Stimulated activated effector memory CD8-positive, alpha-beta T cell treated with anti-CD3 and anti-CD28 coated beads, Interleukin-12 subunit alpha, Interleukin-12 subunit beta, amount 100 ng/mL, for 72 hours (primary cell): Measurements from ENCODE around the gene TTC24.

ENCODE experiments used
- ATAC-seq: fragments of 150-1000 bp; cut with Tn5 transposase; 2 replicates; pipeline ENCODE4 v1.10.0; 2021
- DNase-seq, 2 donors: peaks; one replicate each; pipeline ENCODE4 v3.0.0; 2021 to 2022; ENCODE audit warnings: low spot score in 2 of 2
- H3K27ac Mint-ChIP-seq: one replicate; pipeline ENCODE4 v1.8.0; 2022; ENCODE audit warnings: mild to moderate bottlenecking, mixed read lengths
- H3K36me3 Mint-ChIP-seq: one replicate; pipeline ENCODE4 v1.8.0; 2022; ENCODE audit warnings: mild to moderate bottlenecking, mixed read lengths
- H3K4me1 Mint-ChIP-seq: one replicate; pipeline ENCODE4 v1.8.0; 2022; ENCODE audit warnings: mixed read lengths
- H3K4me3 Mint-ChIP-seq: one replicate; pipeline ENCODE4 v1.8.0; 2022; ENCODE audit warnings: mild to moderate bottlenecking, mixed read lengths
- H3K9me3 Mint-ChIP-seq: one replicate; pipeline ENCODE4 v1.8.0; 2022; ENCODE audit warnings: mixed read lengths

Gene TTC24

DNA sequence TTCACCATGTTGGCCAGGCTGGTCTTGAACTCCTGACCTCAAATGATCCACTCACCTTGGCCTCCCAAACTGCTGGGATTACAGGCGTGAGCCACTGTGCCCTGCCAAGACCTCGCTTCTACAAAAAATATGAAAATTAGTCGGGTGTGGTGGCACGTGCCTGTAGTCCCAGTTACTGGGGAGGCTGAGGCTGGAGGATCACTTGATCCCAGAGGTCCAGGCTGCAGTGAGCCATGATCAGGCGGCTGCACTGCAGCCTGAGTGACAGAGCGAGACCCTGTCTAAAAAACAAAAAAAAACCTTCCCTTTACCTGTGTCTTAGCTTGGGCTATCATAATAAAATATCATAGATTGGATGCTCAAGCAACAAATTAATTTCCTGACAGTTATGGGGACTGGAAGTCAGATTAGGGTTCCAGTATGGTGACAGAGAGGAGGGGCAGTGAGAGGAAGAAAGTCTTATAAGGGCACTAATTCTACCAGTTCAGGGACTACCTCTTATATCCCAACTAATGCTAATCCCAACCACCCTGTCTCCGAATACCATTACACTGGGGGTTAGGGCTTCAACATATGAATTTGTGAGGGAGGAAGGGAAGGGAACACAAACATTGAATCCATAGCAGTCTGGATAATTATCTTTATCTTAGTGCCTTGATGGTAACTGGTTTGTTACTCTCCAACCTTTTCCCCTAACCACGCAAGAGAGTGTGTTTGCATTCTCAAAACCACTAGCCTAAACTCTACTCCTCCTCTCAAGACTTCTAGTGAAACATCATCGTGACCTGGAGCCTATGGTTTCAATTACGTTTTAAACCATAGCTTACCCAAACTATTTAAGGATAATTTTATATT, 11.0 kb downstream of the TTC24 start:
- Mint-ChIP-seq H3K9me3 (no peaks in the 10 kb centered on the region), H3K4me3 (peak overlapping the region; percentile 68), H3K36me3 (peaks cover 30% of the 10 kb centered on the region), H3K4me1 (peaks cover 23% of the 10 kb centered on the region), H3K27ac (peak overlapping the region; percentile 81)
- ATAC-seq (no peak), DNase-seq (no peak)

- DNase-seq (no peak), ATAC-seq (peak; percentile 15)
- Mint-ChIP-seq H3K36me3 (peaks cover 35% of the 10 kb centered on the region), H3K4me3 (peak overlapping the region; percentile 68), H3K9me3 (no peaks in the 10 kb centered on the region), H3K27ac (peak overlapping the region; percentile 81), H3K4me1 (peaks cover 26% of the 10 kb centered on the region)
These were observed 11.6 kb downstream of the TTC24 start for GRCh38 chr1:156591181-156591431.

DNA sequence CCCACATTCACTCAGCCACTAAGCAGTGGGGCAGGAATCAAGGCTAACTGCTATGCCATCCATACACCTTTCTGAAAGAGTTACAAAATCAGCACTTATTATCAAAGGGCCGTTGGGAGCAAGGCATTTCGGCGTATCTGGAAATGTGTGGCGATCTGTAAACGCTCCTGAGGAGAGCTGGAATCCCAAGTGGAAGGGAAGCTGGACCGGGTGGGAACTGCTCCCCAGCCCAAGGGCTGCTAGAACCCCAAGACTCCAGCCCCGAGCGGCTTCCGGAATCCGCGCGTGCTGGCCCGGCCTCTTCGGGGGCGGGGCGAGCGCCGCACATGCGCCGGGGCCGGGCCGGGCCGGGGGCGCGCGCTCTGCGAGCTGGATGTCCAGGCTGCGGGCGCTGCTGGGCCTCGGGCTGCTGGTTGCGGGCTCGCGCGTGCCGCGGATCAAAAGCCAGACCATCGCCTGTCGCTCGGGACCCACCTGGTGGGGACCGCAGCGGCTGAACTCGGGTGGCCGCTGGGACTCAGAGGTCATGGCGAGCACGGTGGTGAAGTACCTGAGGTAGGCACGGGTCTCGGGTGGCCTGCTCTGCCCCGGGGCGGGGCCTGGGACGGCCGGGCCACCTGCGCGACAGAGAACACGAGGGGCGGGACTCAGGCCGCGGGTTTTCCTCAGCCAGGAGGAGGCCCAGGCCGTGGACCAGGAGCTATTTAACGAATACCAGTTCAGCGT, 12.1 kb downstream of the TTC24 start, which contains the start of gene NAXE:
Gene NAXE (plus strand): TSS at position 345 of the 726 bp plus-strand sequence. CDS start 29 bp downstream, at position 374.
- ATAC-seq (peak; percentile 95), DNase-seq (peak; percentile 63 to 81)
- no peaks in the 10 kb centered on the region for H3K9me3 Mint-ChIP-seq
- H3K4me1 Mint-ChIP-seq: peaks cover 26% of the 10 kb centered on the region
- H3K27ac Mint-ChIP-seq: peak within 1 kb of the TSS; percentile 81
- peak within 1 kb of the TSS; percentile 68 for H3K4me3 Mint-ChIP-seq
- H3K36me3 Mint-ChIP-seq: peaks cover 39% of the 10 kb centered on the region

DNA sequence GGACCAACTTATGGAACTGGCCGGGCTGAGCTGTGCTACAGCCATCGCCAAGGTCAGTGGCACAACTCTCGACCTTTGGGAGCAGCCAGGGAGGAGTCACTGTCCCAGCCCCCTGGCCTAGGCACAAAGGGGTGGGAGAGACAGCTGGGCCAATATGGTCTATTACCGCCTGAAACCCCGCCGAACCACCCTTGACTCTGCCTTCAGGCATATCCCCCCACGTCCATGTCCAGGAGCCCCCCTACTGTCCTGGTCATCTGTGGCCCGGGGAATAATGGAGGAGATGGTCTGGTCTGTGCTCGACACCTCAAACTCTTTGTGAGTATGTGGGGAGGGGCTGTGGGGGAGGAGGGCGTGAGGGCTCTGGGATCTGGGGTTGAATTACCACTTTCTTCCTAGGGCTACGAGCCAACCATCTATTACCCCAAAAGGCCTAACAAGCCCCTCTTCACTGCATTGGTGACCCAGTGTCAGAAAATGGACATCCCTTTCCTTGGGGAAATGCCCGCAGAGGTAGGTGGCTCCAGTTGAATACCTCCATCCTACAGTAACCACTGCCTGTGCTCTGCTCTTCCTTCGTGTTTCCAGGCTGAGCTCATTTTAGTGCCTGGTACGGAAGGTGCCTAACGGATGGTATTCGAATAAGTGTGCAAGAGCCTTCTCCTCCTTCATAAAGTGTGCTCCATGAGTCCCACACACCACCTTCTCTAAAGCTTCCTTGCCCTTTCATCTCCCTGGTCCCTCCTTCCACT, 12.8 kb downstream of the TTC24 start:
- H3K27ac Mint-ChIP-seq: peak overlapping the region; percentile 81
- peak overlapping the region; percentile 68 for H3K4me3 Mint-ChIP-seq
- H3K36me3 Mint-ChIP-seq: peaks cover 44% of the 10 kb centered on the region
- no peaks in the 10 kb centered on the region for H3K9me3 Mint-ChIP-seq
- peak in 1 of 2 donors; percentile 55 for DNase-seq
- ATAC-seq: no peak
- H3K4me1 Mint-ChIP-seq: peaks cover 32% of the 10 kb centered on the region

DNA sequence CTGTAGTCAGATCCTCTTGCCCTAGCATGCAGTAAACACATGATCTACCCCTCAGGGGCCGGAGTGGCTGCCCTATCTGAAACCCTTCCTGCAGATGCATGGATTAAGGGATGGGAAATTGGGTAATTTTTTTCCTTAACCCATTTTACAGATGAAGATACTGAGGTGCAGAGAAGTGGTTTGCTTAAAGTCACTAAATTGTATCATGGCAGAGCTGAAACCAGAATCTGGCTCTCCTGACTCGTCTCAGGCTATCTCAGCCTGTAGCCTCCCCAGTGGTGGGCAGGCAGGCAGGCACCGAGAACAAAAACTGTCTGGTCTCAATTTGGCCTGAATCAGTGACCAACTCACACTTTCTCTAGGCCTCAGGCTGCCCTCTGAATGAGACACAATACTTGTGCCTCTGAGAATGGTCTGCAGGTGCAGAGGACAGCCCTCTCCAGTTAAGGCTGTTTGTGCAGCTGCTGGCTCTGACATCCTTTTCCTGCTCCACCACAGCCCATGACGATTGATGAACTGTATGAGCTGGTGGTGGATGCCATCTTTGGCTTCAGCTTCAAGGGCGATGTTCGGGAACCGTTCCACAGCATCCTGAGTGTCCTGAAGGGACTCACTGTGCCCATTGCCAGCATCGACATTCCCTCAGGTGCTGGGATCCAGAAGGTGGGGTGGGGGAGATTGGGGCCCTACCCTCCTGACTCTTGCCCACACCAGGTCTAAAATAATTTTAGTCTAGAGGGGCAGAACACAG, 13.6 kb downstream of the TTC24 start:
- DNase-seq (no peak), ATAC-seq (no peak)
- peak overlapping the region; percentile 81 for H3K27ac Mint-ChIP-seq
- peaks cover 51% of the 10 kb centered on the region for H3K36me3 Mint-ChIP-seq
- H3K9me3 Mint-ChIP-seq: no peaks in the 10 kb centered on the region
- peaks cover 32% of the 10 kb centered on the region for H3K4me1 Mint-ChIP-seq
- peak overlapping the region; percentile 68 for H3K4me3 Mint-ChIP-seq

GRCh38 chr1:156593661-156593989, 14.1 kb downstream of the TTC24 start:
- ATAC-seq: no peak
- H3K36me3 Mint-ChIP-seq: peaks cover 57% of the 10 kb centered on the region
- H3K4me1 Mint-ChIP-seq: peaks cover 38% of the 10 kb centered on the region
- no peak for DNase-seq
- H3K27ac Mint-ChIP-seq: no peak overlapping the region
- H3K4me3 Mint-ChIP-seq: no peak overlapping the region
- H3K9me3 Mint-ChIP-seq: no peaks in the 10 kb centered on the region

- Mint-ChIP-seq H3K27ac (no peak overlapping the region), H3K4me3 (no peak overlapping the region), H3K36me3 (peaks cover 62% of the 10 kb centered on the region), H3K4me1 (peaks cover 42% of the 10 kb centered on the region), H3K9me3 (no peaks in the 10 kb centered on the region)
- ATAC-seq (no peak), DNase-seq (no peak)
These were observed 14.7 kb downstream of the TTC24 start for GRCh38 chr1:156594190-156594589.

DNA sequence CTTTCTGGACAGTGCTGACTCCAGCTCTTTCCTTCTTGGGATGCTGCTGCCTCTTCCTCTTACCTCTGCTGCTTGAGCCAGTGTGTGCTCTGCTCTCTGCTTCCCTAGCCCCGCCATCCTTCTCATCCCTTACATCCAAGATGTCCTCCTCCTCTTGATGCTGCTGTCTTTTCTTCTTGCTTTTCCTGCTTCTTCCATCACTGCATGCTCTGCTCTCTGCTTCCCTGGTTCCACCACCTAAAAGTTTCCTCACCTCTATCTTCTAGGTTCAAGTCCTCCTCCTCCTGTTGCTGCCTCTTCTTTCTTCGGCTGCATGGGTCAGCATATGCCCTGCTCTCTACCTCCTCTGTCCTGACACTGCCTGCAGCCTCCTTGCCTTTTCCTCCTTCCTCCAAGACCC, 15.5 kb downstream of the TTC24 start:
- Mint-ChIP-seq H3K27ac (peak overlapping the region; percentile 51), H3K4me3 (no peak overlapping the region), H3K36me3 (peaks cover 71% of the 10 kb centered on the region), H3K4me1 (peaks cover 42% of the 10 kb centered on the region), H3K9me3 (no peaks in the 10 kb centered on the region)
- ATAC-seq: no peak
- no peak for DNase-seq

GRCh38 chr1:156596426-156596825, 16.9 kb downstream of the TTC24 start:
- Mint-ChIP-seq H3K4me3 (no peak overlapping the region), H3K36me3 (peaks cover 85% of the 10 kb centered on the region), H3K27ac (peak overlapping the region; percentile 51), H3K4me1 (peaks cover 47% of the 10 kb centered on the region), H3K9me3 (no peaks in the 10 kb centered on the region)
- ATAC-seq: no peak
- no peak for DNase-seq

- H3K9me3 Mint-ChIP-seq: no peaks in the 10 kb centered on the region
- H3K36me3 Mint-ChIP-seq: peaks cover 80% of the 10 kb centered on the region
- H3K4me3 Mint-ChIP-seq: no peak overlapping the region
- ATAC-seq: no peak
- no peak for DNase-seq
- peak overlapping the region; percentile 81 for H3K27ac Mint-ChIP-seq
- H3K4me1 Mint-ChIP-seq: peaks cover 51% of the 10 kb centered on the region
These were observed 18.6 kb downstream of the TTC24 start for GRCh38 chr1:156598125-156598524.

DNA sequence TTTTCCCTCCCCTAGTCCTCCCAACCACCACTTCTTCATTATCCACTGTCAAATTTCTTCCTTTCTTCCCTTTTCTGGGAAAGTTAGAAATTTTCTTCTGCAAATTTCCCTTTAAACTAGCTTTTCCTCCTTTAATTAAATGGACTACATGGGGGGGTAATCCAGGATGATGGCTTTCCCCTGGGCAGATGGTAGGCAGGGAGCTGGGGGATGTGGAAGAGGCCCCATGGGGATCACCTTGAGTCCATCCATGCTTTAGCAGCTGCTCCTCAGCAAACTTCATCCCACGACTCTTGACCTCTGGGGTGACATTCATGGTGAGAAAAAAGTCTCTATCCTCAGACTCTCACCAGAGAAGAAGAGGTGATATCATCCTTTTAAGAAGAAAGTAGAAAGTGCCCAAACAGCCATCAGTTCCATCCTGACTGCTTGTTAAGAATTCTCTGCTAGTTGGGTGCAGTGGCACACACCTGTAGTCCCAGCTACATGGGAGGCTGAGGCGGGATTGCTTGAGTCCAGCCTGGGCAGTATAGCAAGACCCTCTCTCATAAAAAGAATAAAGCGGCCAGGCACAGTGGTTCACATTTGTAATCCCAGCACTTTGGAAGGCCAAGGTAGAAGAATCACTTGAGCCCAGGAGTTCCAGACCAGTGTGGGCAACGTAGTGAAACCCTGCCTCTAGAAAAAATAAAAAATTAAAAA, 19.4 kb downstream of the TTC24 start:
- peaks cover 78% of the 10 kb centered on the region for H3K36me3 Mint-ChIP-seq
- DNase-seq (no peak), ATAC-seq (no peak)
- peak overlapping the region; percentile 81 for H3K27ac Mint-ChIP-seq
- no peak overlapping the region for H3K4me3 Mint-ChIP-seq
- H3K9me3 Mint-ChIP-seq: no peaks in the 10 kb centered on the region
- peaks cover 51% of the 10 kb centered on the region for H3K4me1 Mint-ChIP-seq

- H3K4me1 Mint-ChIP-seq: peaks cover 49% of the 10 kb centered on the region
- no peak overlapping the region for H3K27ac Mint-ChIP-seq
- H3K9me3 Mint-ChIP-seq: no peaks in the 10 kb centered on the region
- ATAC-seq: peak; percentile 72
- no peak for DNase-seq
- H3K4me3 Mint-ChIP-seq: peak overlapping the region; percentile 95
- peaks cover 69% of the 10 kb centered on the region for H3K36me3 Mint-ChIP-seq
These were observed 20.3 kb downstream of the TTC24 start for GRCh38 chr1:156599811-156600210.

DNA sequence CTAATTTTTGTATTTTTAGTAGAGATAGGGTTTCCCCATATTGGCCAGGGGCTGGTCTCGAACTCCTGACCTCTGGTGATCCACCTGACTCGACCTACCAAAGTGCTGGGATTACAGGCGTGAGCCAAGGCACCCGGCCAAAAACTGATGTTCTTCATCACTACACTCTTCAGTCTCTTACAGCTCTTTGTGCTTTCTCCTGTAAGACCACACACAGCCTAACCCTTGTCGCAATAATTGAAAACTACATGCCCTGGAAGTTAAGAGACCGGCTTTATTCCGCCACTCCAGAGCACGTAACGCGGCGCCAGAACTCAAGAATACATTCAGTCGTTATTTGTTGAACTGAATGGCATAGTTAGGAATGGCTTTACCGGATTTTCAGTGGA, 21.2 kb downstream of the TTC24 start:
- H3K36me3 Mint-ChIP-seq: peaks cover 60% of the 10 kb centered on the region
- H3K9me3 Mint-ChIP-seq: no peaks in the 10 kb centered on the region
- ATAC-seq: peak; percentile 4
- peak overlapping the region; percentile 95 for H3K4me3 Mint-ChIP-seq
- no peak for DNase-seq
- peaks cover 40% of the 10 kb centered on the region for H3K4me1 Mint-ChIP-seq
- H3K27ac Mint-ChIP-seq: peak overlapping the region; percentile 98

DNA sequence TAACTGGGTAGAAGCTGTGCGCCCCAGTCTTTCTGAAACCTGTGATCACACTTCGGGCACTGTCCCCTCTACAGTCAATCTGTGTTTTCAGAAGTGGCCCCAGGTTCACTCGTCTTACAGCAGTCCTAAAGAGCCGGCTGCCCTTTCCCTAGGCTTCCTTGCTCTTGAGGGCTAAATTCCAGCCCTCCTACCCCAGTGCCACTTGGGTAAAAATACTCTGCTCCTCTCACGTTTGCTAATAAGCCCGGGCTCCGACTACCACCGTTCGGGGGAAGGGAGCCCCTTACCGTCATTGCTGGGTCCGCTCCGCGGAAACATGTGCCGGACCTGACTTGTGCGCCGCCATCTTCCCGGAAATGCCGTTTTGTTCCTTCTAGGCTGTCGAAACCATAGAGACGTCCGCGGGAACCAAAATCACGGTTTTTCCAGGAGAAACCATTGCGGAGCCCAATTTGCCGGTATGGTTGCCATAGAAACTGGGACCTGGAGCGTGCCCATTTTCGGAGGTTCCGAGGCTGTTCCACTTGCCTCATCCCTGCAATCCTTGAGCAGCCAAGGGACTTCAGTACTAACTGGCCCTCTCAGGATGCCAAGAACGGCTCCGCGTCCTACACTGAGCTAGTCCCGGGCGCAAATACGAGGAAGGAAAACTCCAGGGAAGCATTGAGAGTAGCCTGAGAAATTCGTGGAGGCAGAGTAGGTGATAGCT, 21.8 kb downstream of the TTC24 start, which contains the start of gene GPATCH4:
Gene GPATCH4 (minus strand): TSS at position 358 of the 709 bp plus-strand sequence.
- H3K27ac Mint-ChIP-seq: peak within 1 kb of the TSS; percentile 98
- no peaks in the 10 kb centered on the region for H3K9me3 Mint-ChIP-seq
- peak; percentile 59 to 90 for DNase-seq
- H3K4me3 Mint-ChIP-seq: peak within 1 kb of the TSS; percentile 95
- H3K36me3 Mint-ChIP-seq: peaks cover 54% of the 10 kb centered on the region
- H3K4me1 Mint-ChIP-seq: peaks cover 39% of the 10 kb centered on the region
- peak; percentile 85 for ATAC-seq
